ENCODE results near the gene MMP14.

GRCh38 chr14:22895402-22895801 lies 59.0 kb downstream of the MMP14 start:
- TF ChIP-seq CTCF (IDR thresholded peaks at IDR 0.05; ENCODE audit: poor library complexity) (no peak), EZH2phosphoT487 (IDR thresholded peaks at IDR 0.05; ENCODE audit: low read depth, severe bottlenecking, unreplicated experiment) (no peak)

All from hepatocyte (in vitro differentiated cells).